ENCODE data around the gene CAMK1D.

Gene CAMK1D

DNA sequence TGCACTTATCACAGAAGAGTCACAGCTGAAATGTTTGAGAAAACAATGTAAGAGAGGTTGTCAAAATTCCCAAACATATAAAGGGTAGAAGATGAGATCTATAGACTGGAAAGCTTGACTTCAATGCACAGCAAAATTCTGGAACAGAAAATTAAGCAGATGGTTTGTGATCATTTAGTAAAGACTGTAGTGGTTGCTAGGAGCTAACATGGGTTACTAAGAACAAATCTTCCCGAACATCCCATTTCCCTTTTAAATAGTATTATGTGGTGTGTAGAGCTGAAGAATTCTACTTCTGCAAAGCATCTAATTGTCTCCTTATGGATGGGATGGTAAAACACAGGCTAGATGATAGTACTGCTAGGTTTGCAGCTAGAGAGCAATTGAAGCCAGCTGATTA lies 312.3 kb downstream of the CAMK1D start:
- DNase-seq, result no peak

DNA sequence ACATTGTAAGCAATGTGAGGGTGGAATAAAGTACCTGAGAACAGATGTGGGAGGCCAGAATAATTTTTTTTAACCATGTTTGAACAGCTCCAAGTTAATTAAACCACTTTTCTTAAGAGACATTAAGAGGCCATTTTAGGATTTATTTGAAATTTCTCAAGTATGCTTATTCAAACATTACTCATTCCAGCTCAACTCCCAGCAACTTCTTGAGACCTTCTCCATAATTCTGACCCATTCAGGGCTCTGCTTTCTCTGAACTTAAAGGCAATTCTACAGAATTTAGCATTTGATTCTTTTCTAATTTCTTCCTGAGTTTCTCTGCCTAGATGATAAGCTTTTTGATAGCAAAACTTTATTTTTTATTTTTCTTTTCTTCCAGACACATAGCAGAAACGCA lies 314.5 kb downstream of the CAMK1D start:
- DNase-seq, result no peak

DNA sequence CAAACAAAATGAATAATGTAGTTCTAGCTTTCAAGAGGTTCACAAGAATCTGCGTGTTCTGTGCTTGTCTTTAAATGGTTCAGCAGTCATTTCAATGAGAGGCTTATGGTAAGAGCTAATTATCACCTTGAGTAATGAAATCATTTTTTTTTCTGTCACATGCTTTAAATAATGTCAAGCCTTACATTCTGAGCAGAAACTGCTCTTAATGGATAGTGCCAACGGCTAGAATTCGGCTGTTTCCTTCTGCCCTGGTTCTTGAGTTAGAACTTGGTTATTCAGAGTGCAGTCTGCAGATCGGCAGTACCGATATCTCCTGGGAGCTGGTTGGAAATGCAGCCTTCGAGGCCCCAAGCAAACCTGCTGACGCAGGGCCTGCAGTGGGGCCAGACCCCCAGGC lies 316.2 kb downstream of the CAMK1D start:
- no peak for DNase-seq

DNA sequence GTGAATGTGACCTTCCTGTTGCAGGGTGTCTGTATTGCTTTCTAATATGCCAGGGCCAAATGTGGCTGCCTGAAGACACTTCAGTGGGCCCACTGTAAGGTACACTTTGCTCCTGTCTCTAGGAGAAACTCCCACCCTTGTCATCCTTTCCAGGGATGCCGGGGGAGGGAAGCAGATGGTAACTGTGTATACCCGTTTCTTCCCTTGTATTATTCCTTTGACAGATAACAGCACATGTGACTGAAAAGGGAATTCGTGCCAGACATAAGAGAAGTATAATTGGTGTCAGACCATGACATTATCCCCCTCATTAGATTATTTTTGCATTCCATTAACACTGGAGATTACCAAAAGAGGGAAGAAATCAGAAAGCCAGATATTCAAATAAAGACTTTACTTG lies 317.7 kb downstream of the CAMK1D start:
- no peak for DNase-seq

DNA sequence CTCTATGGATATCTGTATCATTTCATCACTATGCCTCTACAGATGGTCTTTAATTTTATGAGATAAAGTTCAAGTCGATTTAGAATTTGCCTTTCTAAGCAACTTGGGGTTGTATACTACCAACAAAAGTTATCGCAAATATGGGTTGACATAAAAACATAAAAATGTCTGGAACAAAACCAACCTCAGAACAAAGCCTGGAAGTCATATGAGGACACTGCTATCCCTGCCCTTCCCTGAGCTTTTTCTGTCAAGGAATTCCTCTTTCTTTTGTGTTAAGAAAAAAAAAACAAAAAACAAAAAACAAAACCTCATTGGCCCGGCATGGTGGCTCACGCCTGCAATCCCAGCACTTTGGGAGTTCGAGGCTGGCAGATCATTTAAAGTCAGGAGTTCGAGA lies 319.3 kb downstream of the CAMK1D start:
- no peak for DNase-seq

DNA sequence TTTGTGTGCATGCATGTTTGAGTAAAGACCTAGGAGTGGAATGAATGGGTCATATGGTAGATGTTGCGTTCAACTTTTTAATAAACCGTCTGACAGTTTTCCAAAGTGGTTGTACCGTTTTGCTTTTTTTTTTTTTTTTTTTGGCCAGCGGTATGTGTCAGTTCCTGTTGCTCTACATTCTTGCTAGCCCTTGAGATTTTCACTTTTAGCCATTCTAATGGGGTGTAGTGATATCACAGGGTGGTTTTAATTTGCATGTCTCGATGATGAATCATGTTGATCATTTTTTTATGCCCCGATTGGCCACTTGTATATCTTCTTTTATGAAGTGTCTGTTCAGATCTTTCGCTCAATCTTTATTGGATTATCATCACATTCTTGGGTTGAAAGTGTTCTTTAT lies 320.7 kb downstream of the CAMK1D start:
- DNase-seq, result no peak

DNA sequence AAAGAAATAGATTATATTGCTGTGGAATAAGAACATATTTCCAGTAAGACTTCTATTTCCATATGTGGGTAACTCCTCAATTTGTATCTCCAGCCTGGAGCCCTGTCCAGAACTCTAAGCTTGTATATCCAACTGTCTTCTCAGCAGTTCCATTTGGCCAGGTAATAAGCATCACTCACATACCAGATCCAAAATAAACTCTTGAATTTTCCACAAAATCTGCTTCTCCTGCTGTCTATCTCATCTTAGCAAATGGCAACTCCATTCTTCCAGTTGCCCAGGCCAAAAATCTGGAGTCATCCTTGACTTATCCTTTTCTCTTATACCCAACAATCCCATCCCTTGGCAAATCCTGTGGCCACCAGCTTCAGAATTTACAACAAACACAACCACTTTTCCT lies 325.8 kb downstream of the CAMK1D start:
- DNase-seq, result no peak

DNA sequence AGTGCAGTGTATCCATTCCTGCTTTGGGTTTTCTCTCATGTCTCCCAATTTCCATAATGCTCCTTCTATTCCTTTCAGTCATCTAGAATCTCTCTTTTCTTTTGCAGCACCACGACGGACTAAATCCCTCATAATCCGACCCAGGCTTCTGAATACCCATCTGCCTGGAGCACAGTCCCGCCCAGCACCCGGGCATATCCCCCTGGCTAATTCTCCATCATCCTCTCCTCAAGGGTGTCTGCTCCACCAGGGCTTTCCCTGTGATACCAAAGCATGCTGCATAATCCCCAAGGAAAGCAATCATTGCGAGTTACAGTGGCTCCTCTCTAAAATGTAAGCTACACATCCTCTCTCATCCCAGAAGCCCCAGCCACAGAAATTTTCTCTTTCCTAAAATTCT lies 330.3 kb downstream of the CAMK1D start:
- no peak for DNase-seq

DNA sequence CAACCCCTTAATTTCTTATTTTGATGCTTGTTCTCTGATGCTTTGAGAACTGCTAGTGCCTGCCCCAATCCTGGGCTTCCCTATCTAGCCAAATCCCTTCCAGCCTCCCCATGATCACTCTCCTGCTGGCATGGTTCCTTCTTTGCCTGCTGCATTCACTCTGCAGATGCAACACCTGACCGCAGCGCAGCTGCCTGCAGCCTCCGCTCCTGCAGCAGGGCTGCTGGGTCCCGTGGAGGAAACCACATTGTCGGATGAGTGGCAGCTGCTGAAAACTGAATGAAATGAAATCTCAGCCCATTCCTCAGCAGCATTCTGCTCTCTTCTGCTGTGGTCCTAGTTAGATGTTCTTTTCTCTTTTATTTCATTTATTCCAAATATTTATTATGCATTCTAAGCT lies 331.9 kb downstream of the CAMK1D start:
- DNase-seq, result no peak

DNA sequence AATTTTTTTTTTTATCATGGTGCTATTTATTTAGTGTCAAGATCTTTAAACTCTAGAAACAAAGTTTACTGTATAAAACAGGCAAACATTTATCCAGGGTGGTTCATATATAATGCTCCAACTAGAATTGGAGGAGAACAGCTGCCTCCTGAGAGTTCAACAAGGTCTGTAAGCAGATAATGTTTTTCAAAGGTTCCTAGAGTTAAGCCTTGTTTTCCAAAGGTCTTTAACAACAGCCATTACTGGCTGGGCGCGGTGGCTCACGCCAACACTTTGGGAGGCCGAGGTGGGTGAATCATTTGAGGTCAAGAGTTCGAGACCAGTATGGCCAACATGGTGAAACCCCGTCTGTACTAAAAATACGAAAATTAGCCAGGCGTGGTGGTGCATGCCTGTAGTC lies 335.4 kb downstream of the CAMK1D start:
- DNase-seq, result no peak

DNA sequence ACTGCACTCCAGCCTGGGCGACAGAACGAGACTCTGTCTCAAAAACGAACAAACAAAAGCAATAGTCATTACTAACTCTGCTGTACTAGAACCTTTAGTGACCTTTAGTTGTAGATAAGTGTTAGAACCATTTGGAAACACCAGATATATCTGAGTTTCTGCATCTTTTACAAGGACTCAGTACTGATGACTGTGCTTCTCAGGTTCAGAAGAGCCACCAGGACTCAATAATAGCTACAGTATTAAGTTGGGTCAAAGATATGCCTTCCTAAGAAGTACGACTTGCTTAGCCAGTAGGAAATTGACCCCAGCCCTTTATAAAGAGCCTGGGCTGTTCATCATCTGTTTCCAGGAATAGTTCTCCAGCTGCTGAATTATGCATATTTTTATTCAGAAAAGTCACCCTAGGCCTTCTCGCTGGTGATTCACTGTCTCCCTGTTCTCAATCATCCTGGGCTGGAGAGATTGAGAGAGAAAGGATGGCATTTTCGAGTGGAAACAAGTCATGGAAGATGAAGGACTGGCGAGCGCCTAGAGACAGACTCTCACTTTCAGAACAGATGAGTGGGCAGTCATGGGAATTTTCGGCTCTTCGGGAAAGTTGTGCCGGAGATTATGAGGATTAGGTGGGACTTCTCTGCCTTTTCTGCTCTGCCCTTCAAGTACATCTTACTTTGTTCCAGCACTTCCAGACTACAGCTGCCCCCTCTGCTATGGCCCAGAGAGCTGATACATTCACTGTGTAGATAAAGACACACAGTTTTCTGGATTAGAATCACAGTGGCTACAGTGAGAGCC lies 336.1 kb downstream of the CAMK1D start:
- DNase-seq, result no peak

DNA sequence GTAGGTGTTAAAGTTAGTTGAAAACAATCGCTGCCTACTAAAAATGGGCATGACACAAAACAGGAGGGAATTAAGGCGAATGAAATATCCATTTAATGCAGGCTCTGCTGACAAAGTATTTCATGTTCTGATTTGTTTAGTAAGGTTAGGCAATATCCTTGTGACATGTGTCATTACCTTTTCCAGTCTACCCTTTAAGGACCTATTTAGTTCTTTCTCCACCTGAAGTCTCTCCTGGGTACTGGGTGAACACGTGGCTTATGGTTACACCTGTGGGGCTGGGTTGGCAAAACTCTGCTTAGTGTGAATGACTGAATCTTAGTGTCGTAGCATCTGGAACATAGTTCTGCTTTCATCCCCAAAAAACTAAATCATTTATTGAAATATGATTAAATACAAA lies 338.6 kb downstream of the CAMK1D start:
- DNase-seq, result no peak

DNA sequence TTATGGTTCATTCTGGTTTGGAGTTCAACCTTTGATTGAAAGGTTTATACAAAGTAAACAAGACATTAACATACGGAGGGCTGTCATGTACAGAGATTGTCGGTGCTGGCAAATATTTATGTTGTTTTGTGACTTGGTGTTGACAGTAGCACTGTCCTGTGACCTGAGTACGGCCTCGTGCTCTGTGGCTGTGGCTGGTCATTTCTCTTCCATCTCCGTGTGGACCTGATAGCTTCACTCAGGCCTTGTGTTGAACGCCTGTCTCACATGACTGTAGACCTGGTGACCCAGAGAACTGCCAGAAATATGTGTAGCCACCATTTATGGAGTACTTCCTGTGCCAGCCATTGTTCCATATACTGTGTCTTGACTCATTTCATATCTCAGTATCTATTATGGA lies 340.5 kb downstream of the CAMK1D start:
- no peak for DNase-seq

DNA sequence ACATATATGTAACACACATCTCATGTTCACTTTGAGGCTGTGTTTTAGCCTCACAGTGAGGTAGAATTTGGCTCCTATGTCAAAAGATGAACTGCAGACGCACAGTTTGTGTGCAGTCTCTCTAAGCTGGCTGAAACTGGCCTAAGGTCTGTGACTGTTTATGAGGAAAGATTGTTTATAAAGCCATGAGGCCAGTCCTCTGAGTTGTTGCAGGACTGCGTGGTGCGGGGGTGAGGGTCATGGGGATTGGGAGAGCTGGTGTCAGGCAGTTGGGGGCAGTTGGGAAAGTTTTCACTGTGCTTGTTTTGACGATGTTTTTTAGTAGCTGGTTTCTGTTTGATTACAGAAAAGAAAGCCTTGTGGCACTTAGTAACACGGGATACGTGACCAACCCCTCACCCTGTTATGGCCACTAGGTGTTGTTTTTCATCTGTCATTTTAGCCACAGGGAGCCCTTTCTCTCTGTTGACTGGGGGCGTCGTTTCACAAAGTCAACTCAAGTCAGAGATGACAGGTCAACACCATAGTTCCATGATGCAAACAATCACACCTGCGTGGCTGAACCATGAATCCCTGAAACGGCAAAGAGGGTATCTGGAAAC lies 341.3 kb downstream of the CAMK1D start:
- no peak for DNase-seq

DNA sequence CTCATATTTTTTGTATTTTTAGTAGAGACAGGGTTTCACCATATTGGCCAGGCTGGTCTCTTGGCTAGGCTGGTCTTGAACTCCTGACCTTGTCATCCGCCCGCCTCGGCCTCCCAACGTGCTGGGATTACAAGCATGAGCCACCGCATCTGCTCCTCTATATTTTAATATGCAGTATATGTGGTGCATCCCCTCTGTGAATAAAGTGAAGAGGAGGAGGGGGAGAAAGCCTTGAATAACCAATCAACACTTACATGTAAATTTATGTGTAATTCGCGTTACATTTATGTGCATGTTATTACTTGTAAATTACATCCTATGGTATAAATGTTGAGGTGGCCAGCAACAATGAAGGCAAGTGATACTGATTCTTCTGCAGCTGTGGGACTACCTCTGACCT lies 342.2 kb downstream of the CAMK1D start:
- DNase-seq, result no peak

DNA sequence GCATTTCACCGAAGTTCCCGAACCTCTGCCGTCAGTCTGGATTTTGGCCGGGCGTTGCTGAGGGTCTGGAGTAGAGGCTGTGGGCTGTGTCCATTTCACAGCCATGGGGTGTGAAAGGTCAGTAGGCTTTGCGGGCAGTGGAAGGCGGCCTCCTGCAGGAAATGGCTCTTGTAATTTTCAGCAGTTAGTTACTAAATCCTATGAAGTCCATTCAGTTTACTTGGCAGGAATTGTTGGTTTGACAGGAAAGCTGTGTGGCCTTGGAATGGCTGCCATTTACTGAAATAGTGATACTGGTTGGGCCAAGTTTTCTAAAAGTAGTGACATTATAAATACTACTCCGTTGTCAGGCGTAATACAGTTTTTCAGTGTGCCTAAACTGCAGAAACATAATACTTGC lies 348.4 kb downstream of the CAMK1D start:
- no peak for DNase-seq

DNA sequence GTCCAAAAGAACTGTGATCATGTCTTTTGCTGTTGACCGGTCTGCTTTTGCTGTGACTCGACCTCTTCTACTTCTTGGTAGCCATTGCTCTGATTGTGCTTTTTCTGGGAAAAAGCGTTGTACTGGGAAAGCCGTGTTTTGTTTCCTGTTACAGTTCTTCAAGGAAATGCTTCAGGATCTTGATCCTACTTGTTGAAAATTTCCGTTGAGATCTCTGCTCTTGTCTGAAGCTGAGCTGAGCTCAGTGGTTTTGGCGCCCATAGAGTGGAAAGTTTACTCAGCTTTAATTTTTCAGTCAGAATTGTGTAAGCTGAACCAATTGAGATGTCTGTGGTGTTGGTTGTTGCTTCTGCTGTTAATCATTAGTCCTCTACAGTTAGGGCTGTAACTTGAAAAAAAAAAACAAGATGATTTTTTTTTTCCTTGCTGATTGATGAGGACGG lies 349.9 kb downstream of the CAMK1D start:
- no peak for DNase-seq

DNA sequence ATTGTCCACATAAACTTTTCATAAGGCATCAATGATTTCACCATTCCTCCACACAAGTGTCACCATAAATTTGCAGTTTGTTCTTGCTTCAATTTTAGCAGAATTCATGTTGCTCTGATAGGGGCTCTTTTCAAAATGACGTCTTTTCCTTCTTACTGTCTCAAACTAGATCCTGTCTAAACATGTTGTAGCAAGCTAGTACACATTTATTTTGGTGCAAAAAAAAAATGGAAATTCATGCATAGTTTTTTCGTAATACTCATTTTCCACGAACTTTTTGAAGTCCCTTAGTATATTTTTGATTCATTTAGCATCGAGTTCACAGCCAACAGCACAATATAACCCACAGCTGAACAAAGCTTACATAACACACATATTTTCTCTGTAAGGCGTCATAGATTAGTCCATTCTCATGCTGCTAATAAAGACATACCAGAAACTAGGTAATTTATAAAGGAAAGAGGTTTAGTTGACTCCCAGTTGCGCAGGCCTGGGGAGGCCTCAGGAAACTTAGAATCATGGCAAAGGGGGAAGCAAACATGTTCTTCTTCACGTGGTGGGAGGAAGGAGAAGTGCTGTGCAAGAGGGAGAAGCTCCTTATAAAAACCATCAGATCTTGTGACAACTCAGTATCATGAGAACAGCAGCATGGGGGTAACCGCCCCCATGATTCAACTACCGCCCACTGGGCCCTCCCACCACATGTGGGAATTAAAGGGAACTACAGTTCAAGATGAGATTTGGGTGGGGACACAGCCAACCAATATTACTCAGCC lies 350.6 kb downstream of the CAMK1D start:
- no peak for DNase-seq

DNA sequence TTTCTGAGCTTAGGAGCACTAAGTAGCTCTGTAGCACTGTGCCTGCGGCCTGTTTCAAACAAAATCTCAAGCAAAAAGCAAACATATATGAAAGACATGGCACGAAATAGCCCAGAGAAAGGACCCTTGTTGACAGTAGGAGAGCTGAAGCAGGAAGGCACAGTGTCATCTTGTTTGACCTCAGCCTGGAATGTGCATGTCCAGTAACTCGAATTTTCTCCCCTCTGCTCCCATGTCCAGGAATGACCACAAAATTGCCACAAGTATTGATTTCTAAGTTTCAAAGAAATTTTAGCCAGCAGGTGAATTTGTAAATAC lies 351.2 kb downstream of the CAMK1D start:
- DNase-seq, result no peak

DNA sequence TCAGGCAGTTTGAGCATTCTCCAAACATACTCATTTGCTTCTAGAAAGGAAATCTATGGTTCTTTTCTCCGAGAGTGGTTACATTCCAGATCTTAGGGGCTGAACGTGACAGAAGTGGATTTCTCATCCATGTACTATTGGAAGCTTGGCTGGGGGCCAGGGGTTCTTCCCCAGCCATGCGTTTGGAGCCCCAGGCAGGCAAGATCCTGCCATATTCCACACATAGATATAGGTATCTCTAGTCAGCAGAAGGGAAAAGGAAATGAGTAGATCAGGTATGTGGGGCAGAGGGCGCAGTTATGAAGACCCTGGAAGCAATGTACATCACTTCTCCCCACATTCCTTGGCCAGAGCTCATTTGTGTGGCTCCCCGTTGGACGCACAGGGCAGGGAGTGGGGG lies 352.3 kb downstream of the CAMK1D start:
- DNase-seq, result no peak

DNA sequence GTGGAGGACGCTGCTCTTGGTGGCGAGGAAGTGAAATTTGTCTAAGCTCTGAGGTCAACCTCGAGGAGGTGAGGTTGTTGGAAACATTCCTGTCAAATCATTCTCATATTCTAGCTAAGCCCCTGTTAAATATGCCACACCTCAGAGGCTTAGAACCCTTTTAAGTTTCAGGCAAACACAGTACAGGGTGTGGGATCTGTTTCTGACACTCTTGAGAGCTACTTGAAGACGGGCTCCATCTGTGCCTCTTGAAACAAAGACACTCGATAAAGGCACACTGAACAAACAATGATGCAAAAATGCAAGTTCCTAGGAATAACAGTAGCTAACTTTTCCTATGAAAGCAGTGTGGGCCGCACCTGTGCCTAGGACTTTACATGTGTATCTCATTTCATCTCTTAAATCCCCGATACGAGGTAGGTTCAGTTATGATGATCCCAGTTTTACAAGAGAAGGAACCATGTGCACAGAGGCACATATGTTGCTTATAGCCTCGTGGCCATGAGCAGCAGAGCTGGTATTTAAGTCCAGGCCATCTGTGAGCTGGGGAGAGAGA lies 352.9 kb downstream of the CAMK1D start:
- no peak for DNase-seq

DNA sequence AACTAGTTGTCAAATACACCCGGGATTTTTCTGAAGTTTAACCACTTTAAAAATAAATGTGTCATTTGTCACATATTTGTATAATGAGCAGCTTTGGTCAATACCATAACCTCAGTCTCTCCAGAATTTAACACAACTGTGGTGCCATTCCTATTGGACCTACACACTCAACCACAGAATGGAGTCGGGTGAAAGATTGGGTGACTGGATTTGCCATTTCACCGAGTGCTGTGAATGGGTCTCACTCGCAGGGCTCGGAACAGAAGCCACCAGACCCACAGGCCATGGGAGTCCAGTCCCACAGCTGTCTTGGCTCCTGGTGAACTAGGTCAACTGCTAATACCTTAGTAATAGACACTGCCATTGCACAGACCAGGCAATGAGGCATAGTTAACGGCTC lies 353.8 kb downstream of the CAMK1D start:
- DNase-seq, result no peak

DNA sequence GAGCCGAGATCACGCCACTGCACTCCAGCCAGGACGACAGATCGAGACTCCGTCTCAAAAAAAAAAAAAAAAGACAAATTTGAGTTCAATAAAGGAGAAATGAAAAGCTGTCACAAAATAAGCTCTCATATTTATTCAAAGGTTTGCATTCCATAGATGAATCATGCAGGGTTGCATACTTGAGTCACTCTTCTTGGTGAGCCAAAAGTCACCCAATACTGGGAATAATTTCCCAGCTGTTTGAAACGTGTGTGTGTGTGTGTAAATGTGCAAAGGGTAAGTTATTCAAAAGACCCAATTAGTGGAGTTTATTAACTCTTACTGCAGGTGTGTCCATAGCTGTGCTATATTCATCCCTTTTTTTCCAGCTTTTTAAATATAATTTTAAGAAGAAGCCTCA lies 354.5 kb downstream of the CAMK1D start:
- DNase-seq, result no peak

DNA sequence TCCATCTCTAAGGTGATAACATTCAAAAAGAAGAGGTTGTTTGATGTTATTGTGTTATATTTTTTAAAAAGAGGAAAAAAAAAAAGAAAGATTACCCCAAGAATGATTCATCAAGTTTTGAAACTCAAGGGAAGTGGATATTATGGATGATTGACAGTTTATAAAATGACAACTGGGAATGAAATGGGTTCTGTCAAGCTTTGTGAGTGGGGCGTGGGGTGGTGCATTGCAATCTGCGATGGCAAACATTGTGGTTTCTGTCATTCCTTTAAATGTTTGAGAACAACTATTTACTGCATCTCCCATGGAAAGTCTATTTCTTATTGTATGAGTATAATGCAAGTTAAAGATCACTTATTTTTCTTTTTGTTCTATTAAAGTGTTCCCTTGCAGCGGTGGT lies 355.1 kb downstream of the CAMK1D start:
- DNase-seq, result no peak

Measured in central memory CD4-positive, alpha-beta T cell (primary cell).